ENCODE data around the gene SAMD4B.

GRCh38 chr19:39317476-39317875 lies 24.7 kb upstream of the SAMD4B start:
- no peak for TF ChIP-seq CTCF (IDR thresholded peaks at IDR 0.05)
- no peak for TF ChIP-seq EP300 (IDR thresholded peaks at IDR 0.05)
- no peak for TF ChIP-seq POLR2A (IDR thresholded peaks at IDR 0.05)
